Measurements from ENCODE around the gene IL34. TPM values are rescaled to one million over a fixed set of nuclear protein-coding genes. Genes with fewer than 3 reads are reported as not detected.
"Not testable (repeated sequence)": the region's sequence is repeated elsewhere in the genome, so short reads cannot be mapped to it uniquely, and the experiment has no call there.

Gene IL34
- total RNA-seq, 6 donors from 2014 or later: 3.0 to 32.1 (median 14.8) TPM

DNA sequence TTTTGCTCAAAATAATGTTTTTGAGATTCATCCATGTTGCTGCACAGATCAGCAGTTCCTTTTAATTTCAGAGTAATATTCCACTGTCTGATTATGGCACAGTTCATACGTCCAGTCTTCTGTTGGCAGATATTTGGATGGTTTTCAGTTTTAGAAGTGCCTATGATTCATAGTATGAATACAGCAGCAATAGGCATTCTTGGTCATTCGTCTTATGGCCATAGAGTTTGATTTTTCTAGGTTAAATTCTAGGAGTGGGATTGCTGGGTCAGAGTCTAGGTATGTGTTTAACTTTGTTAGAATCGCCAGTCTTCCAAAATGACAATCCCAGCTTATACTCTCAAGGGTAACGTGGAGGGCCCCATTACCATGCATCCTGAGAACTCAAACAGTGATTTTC, 11.5 kb upstream of the IL34 start:
- ATAC-seq (ENCODE audit: low FRiP score in 2 of 2) (no peak), DNase-seq (no peak)
- Histone ChIP-seq H3K27ac (no peak overlapping the region), H3K4me3 (no peak overlapping the region), H3K36me3 (no peaks in the 10 kb centered on the region), H3K9me3 (peaks cover 0 to 4% (median 0%) of the 10 kb centered on the region in 4 donors), H3K27me3 (no peaks in the 10 kb centered on the region), H3K4me1 (no peaks in the 10 kb centered on the region)
- no peak for TF ChIP-seq POLR2A (IDR thresholded peaks at IDR 0.05)
- TF ChIP-seq EP300 (IDR thresholded peaks at IDR 0.05): no peak
- no peak for TF ChIP-seq POLR2AphosphoS5 (IDR thresholded peaks at IDR 0.05)
- TF ChIP-seq, protein P1, sequence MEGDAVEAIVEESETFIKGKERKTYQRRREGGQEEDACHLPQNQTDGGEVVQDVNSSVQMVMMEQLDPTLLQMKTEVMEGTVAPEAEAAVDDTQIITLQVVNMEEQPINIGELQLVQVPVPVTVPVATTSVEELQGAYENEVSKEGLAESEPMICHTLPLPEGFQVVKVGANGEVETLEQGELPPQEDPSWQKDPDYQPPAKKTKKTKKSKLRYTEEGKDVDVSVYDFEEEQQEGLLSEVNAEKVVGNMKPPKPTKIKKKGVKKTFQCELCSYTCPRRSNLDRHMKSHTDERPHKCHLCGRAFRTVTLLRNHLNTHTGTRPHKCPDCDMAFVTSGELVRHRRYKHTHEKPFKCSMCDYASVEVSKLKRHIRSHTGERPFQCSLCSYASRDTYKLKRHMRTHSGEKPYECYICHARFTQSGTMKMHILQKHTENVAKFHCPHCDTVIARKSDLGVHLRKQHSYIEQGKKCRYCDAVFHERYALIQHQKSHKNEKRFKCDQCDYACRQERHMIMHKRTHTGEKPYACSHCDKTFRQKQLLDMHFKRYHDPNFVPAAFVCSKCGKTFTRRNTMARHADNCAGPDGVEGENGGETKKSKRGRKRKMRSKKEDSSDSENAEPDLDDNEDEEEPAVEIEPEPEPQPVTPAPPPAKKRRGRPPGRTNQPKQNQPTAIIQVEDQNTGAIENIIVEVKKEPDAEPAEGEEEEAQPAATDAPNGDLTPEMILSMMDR (IDR thresholded peaks at IDR 0.05): no peak
- 82 to 88% methylated on average over 4 of the region's 4 CpGs for WGBS, 2 donors

DNA sequence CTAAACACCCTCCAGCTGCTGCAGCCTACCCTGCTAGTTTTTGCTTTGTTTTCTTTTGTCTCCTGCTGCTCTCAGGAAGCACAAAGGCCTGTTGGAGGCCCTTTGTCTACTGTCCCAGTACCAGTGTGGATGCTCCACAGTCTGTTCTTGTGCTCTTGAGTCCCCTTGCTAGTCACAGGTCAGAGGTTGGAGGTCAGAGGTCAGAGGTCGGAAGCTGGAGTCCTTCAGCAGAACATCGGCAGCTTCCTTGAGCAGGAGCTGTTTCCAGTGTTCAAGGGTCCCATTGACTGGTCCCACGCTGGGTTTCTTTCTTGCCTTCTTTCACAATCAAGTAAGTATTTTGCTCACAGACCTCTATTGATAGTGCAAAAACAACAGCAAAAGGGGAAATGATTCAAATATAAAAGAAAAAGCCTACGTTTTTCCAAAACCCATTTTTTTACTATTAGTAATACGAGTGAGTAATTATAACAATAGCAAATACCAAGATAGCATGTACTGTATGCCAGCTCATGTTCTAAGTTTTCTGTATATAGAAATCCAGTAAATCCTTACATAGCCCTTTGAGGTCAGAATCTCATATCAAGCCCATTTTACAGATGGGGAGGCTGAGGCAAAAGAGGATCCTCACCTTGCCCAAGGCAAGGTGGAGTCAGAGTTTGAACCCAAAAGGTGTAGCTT, 10.9 kb upstream of the IL34 start:
- no peak for DNase-seq
- 76 to 82% methylated on average over 5 of the region's 5 CpGs for WGBS, 2 donors
- H3K4me1 ChIP-seq: no peaks in the 10 kb centered on the region
- ATAC-seq (ENCODE audit: low FRiP score in 2 of 2): no peak
- H3K27ac ChIP-seq: no peak overlapping the region
- no peaks in the 10 kb centered on the region for H3K27me3 ChIP-seq
- H3K9me3 ChIP-seq: peaks cover 0 to 4% (median 0%) of the 10 kb centered on the region in 4 donors
- TF ChIP-seq, protein P1 (IDR thresholded peaks at IDR 0.05): no peak
- TF ChIP-seq POLR2A (IDR thresholded peaks at IDR 0.05): no peak
- no peak for TF ChIP-seq EP300 (IDR thresholded peaks at IDR 0.05)
- no peak for TF ChIP-seq POLR2AphosphoS5 (IDR thresholded peaks at IDR 0.05)
- no peak overlapping the region for H3K4me3 ChIP-seq
- H3K36me3 ChIP-seq: no peaks in the 10 kb centered on the region

DNA sequence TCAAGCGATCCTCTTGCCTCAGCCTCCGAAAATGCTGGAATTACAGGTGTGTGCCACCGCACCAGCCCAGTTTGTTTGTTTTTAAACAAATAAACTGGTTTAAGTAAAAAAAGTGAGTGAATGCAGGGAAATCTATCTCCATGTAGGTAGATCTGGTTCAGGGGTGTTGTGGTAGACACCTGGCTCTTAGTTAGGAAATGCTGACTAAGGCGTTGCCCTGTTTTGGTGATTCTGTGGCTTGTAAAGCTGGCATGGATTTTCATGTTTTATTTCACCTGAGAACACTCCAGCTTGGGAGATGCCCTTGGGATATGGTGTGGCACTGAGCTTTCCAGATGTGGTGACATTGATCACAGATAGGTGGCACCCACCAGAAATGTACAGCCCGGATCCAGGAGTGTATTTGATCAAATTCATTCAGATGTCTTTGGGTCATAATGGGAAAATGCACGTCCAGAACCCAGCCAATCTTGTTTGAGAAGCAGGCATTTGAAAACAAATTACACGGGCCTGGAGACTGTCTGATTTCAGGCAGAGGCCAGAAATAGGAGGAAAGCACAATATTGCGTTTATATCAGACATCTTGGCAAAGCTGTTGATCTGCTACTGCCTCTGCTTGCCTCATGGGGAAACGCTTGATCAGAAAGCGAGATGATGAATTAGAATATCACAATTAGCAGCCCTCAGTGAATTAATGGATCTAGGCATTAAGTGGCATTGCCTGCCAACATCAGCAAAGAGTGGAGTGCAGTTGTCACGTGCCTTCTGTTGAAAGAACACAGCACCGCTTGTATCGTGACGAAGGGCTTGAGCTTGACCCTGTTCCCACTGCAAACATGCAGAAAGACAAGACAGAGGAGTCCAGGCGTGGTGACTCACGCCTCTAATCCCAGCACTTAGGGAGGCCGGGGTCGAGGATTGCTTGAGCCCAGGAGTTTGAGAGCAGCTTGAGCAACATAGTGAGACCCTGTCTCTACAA, 7.3 kb upstream of the IL34 start:
- no peak overlapping the region for H3K4me3 ChIP-seq
- no peaks in the 10 kb centered on the region for H3K27me3 ChIP-seq
- DNase-seq (peak in 1 of 2 donors; percentile 59), ATAC-seq (ENCODE audit: low FRiP score in 2 of 2) (peak in 1 of 2 donors; percentile 76)
- H3K4me1 ChIP-seq: no peaks in the 10 kb centered on the region
- WGBS, 2 donors: 78% methylated on average over 17 to 18 of the region's 18 CpGs
- no peaks in the 10 kb centered on the region for H3K9me3 ChIP-seq
- no peaks in the 10 kb centered on the region for H3K36me3 ChIP-seq
- TF ChIP-seq POLR2A (IDR thresholded peaks at IDR 0.05): no peak
- TF ChIP-seq POLR2AphosphoS5 (IDR thresholded peaks at IDR 0.05): no peak
- no peak for TF ChIP-seq EP300 (IDR thresholded peaks at IDR 0.05)
- TF ChIP-seq, protein P1 (IDR thresholded peaks at IDR 0.05): no peak
- no peak overlapping the region for H3K27ac ChIP-seq

DNA sequence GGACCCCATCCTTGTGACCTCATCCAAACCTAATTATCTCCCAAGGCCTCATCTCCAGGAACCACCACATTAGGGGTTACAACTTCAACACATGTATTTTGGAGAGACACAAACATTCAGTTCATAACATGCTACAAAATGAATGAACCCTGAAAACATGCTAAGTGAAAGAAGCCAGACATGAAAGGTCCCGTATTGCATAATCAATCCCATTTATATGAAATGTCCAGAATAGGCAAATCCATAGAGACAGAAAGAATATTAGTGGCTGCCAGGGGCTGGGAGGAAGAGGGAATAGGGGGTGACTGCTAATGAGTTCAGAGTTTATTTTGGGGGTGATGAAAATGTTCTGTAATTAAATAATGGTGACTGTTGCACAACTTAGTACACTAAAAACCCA, 3.7 kb upstream of the IL34 start:
- Histone ChIP-seq H3K4me3 (no peak overlapping the region), H3K4me1 (no peaks in the 10 kb centered on the region), H3K9me3 (no peaks in the 10 kb centered on the region), H3K27me3 (no peaks in the 10 kb centered on the region), H3K27ac (no peak overlapping the region), H3K36me3 (no peaks in the 10 kb centered on the region)
- ATAC-seq (ENCODE audit: low FRiP score in 2 of 2) (no peak), DNase-seq (no peak)
- 77 to 80% methylated on average over 1 of the region's 1 CpG for WGBS, 2 donors
- TF ChIP-seq EP300 (IDR thresholded peaks at IDR 0.05): no peak
- TF ChIP-seq, protein P1 (IDR thresholded peaks at IDR 0.05): no peak
- TF ChIP-seq POLR2A (IDR thresholded peaks at IDR 0.05): no peak

DNA sequence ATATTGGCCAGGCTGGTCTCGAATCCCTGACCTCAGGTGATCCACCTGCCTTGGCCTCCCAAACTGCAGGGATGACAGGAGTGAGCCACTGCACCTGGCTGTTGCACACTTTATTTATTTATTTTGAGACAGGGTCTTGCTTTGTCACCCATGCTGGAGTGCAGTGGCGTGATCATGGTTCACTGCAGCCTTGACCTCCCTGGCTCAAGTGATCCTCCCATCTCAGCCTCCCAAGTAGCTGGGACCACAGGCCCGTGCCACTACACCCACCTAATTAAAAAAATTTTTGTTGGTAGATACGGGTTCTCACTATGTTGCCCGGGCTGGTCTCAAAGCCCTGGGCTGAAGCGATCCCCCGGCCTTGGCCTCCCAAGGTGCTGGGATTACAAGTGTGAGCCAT, 3.1 kb upstream of the IL34 start:
- not testable (repeated sequence) for H3K36me3 ChIP-seq; ATAC-seq (ENCODE audit: low FRiP score in 2 of 2); H3K4me3 ChIP-seq; DNase-seq; H3K27ac ChIP-seq; H3K4me1 ChIP-seq; H3K27me3 ChIP-seq; H3K9me3 ChIP-seq
- WGBS, 2 donors: 81 to 89% methylated on average over 7 of the region's 7 CpGs

Measured in upper lobe of left lung (tissue), 6 donors.